ENCODE results near the gene ABR.

DNA sequence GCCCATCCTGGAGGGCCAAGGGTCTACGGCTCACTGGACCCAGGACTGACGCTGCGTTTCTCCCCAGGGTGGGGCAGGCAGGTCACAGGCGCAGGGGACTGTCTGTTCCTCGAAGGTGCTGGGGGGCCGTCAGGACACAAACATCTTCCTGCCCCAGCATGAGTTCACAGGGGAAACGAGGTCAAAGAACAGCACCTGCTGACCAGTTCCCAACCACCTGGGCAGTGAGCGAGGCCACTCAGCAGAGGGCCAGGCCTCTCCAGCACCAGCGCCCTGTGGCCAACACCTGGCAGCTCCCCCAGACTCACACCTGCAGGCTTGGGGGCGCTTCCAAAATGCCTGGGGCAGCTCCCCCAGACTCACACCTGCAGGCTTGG, 153.2 kb downstream of the ABR start:
- TF ChIP-seq CTCF (IDR thresholded peaks at IDR 0.05), result no peak
- TF ChIP-seq POLR2AphosphoS5 (IDR thresholded peaks at IDR 0.05), result no peak
- no peak for TF ChIP-seq POLR2A (IDR thresholded peaks at IDR 0.05)
- TF ChIP-seq EP300 (IDR thresholded peaks at IDR 0.05), result no peak

Data from suprapubic skin (tissue), 4 donors.